HCT116 (cell line): ENCODE measurements around the gene GALNT16. TPM values are rescaled to one million over a fixed set of nuclear protein-coding genes. Genes with fewer than 3 reads are reported as not detected.

Experiments used
- ATAC-seq: fragments of 200-7000 bp; cut with Tn5 transposase; 2 replicates; pipeline ENCODE4 v1.9.1; 2020; ENCODE audit warnings: mild to moderate bottlenecking, moderate library complexity
- BruUV-seq: library from RNA; stranded (reverse); fragments of 400-500 nt; replicated peaks from 2 replicates; lab custom pipeline; 2021; lab: Mats Ljungman, UMichigan
- CTCF ChIA-PET: fragments of 300-600 bp; sonication (Branson Sonifier 250); formaldehyde crosslinking; loops from one replicate; lab custom pipeline; 2021; ENCODE audit warnings: antibody characterized with exemption; lab: Charles Lee
- POLR2A ChIA-PET: fragments of 300-600, 350-600 bp; sonication (Branson Sonifier 250); formaldehyde crosslinking; loops from one replicate; lab custom pipeline; 2021; ENCODE audit warnings: antibody characterized with exemption; lab: Charles Lee
- RAD21 ChIA-PET, 2 experiments: fragments of 300-600 bp; sonication (Branson Sonifier 250); formaldehyde crosslinking; loops; one replicate each; lab custom pipeline; 2023; ENCODE audit warnings: low total read pairs in 2 of 2; ENCODE audit not compliant: uncharacterized antibody in 2 of 2, unreplicated experiment in 2 of 2, low non-redundant PET in 1 of 2; lab: Charles Lee
- DNase-seq: peaks from one replicate; pipeline ENCODE4 v3.0.0-alpha.2; 2010; ENCODE audit warnings: low read depth, low spot score
- H2AFZ ChIP-seq: fragments of 200-600 bp; shearing (Covaris generic), sonication (generic); 2 replicates; pipeline ENCODE4 v1.6.1; 2017; ENCODE audit warnings: low read depth, mixed run types, mixed read lengths, antibody characterized with exemption, low read length; ENCODE audit not compliant: poor library complexity, severe bottlenecking
- H3K27ac ChIP-seq: 2 replicates; pipeline ENCODE4 v1.5.1; 2012; ENCODE audit warnings: low read depth, low read length
- H3K27me3 ChIP-seq: fragments of 200-600 bp; sonication (generic); 2 replicates; pipeline ENCODE4 v1.6.1; 2016; ENCODE audit warnings: mixed run types, low read length, mixed read lengths; ENCODE audit not compliant: insufficient read depth
- H3K36me3 ChIP-seq, 2 experiments: fragments of 200-500 bp in 1 of 2; fragments of 200-600 bp in 1 of 2; sonication (Bioruptor generic) in 1 of 2; sonication (generic) in 1 of 2; 2 replicates each; pipeline versions ENCODE4 v1.5.1 to v1.6.1; 2014 to 2016; ENCODE audit warnings: low read length in 2 of 2, inconsistent platforms in 1 of 2, mixed read lengths in 1 of 2, mixed run types in 1 of 2; ENCODE audit not compliant: insufficient read depth in 2 of 2, control insufficient read depth in 1 of 2
- H3K4me1 ChIP-seq, 2 experiments: fragments of 200-600 bp in 1 of 2; sonication (generic) in 1 of 2; 2 replicates each; pipeline versions ENCODE4 v1.5.1 to v1.6.1; 2012 to 2017; ENCODE audit warnings: low read length in 2 of 2, inconsistent platforms in 1 of 2, mild to moderate bottlenecking in 1 of 2, mixed read lengths in 1 of 2, mixed run types in 1 of 2, moderate library complexity in 1 of 2; ENCODE audit not compliant: insufficient read depth in 2 of 2, control insufficient read depth in 1 of 2
- H3K4me2 ChIP-seq: fragments of 200-600 bp; sonication (generic); 2 replicates; pipeline ENCODE4 v1.6.1; 2017; ENCODE audit warnings: mixed run types, low read length, mixed read lengths
- H3K4me3 ChIP-seq, 2 experiments: fragments of 200-600 bp in 1 of 2; sonication (generic) in 1 of 2; replicated peaks in 1 of 2; 2 replicates each; pipeline ENCODE4 v1.5.1; 2011 to 2016; ENCODE audit warnings: low read length in 2 of 2, control low read depth in 1 of 2, low read depth in 1 of 2, mild to moderate bottlenecking in 1 of 2, mixed read lengths in 1 of 2, mixed run types in 1 of 2
- H3K79me2 ChIP-seq: fragments of 200-600 bp; sonication (generic); 2 replicates; pipeline ENCODE4 v1.6.1; 2017; ENCODE audit warnings: mild to moderate bottlenecking, mixed run types, low read length, moderate library complexity, mixed read lengths; ENCODE audit not compliant: insufficient read depth
- H3K9ac ChIP-seq: fragments of 200-600 bp; sonication (generic); 2 replicates; pipeline ENCODE4 v1.6.1; 2016; ENCODE audit warnings: low read length, mixed read lengths
- H3K9me2 ChIP-seq: fragments of 200-600 bp; sonication (generic), shearing (Covaris generic); 2 replicates; pipeline ENCODE4 v1.6.1; 2017; ENCODE audit warnings: mixed run types, mild to moderate bottlenecking, moderate library complexity; ENCODE audit not compliant: insufficient read depth
- H3K9me3 ChIP-seq, 2 experiments: fragments of 200-500 bp in 1 of 2; fragments of 200-600 bp in 1 of 2; sonication (Bioruptor generic) in 1 of 2; sonication (generic) in 1 of 2; 2 replicates each; pipeline ENCODE4 v1.6.1; 2014 to 2017; ENCODE audit warnings: low read length in 2 of 2, mixed read lengths in 2 of 2, inconsistent platforms in 1 of 2, low read depth in 1 of 2, mild to moderate bottlenecking in 1 of 2, mixed run types in 1 of 2, moderate library complexity in 1 of 2; ENCODE audit not compliant: control insufficient read depth in 1 of 2, insufficient read depth in 1 of 2
- H4K20me1 ChIP-seq: fragments of 200-600 bp; sonication (generic), shearing (Covaris generic); 2 replicates; pipeline ENCODE4 v1.6.1; 2017; ENCODE audit warnings: mixed run types, mild to moderate bottlenecking, moderate library complexity; ENCODE audit not compliant: insufficient read depth
- CBX3 ChIP-seq: IDR thresholded peaks from 2 replicates; pipeline ENCODE4 v1.6.1; 2012; ENCODE audit warnings: low read depth
- CTCF ChIP-seq, 3 experiments: fragments of 200-600 bp in 1 of 3; sonication (generic) in 1 of 3; IDR thresholded peaks in 2 of 3; conservative IDR thresholded peaks in 1 of 3; 2 replicates each; pipeline ENCODE4 v1.5.1; 2012 to 2017; ENCODE audit warnings: low read depth in 2 of 3, low read length in 2 of 3, antibody characterized with exemption in 1 of 3, borderline replicate concordance in 1 of 3, control low read depth in 1 of 3, mild to moderate bottlenecking in 1 of 3, mixed read lengths in 1 of 3, mixed run types in 1 of 3, moderate library complexity in 1 of 3; ENCODE audit not compliant: insufficient read depth in 1 of 3
- EZH2phosphoT487 ChIP-seq: fragments of 200-600 bp; IDR thresholded peaks from 2 replicates; pipeline ENCODE4 v1.6.1; 2018; ENCODE audit warnings: antibody characterized with exemption, borderline replicate concordance
- POLR2A ChIP-seq: IDR thresholded peaks from 2 replicates; pipeline ENCODE4 v1.7.0; 2011; ENCODE audit warnings: borderline replicate concordance; ENCODE audit not compliant: insufficient read depth, insufficient read length; ENCODE audit errors: extremely low read depth
- POLR2AphosphoS5 ChIP-seq: IDR thresholded peaks from 2 replicates; pipeline ENCODE4 v1.6.1; 2011; ENCODE audit warnings: mild to moderate bottlenecking, low read depth, low read length, moderate library complexity
- SIN3A ChIP-seq: IDR thresholded peaks from 2 replicates; pipeline ENCODE4 v1.6.1; 2012; ENCODE audit warnings: low read depth
- ZBTB33 ChIP-seq: IDR thresholded peaks from 2 replicates; pipeline ENCODE4 v1.6.1; 2011; ENCODE audit warnings: mild to moderate bottlenecking, low read length, moderate library complexity; ENCODE audit not compliant: insufficient replicate concordance; ENCODE audit errors: extremely low read depth
- ZFX ChIP-seq: fragments of 450-650 bp; IDR thresholded peaks from 2 replicates; pipeline ENCODE4 v1.6.1; 2017
- intact Hi-C: fragments of 100-400 bp; cut with micrococcal nuclease; formaldehyde crosslinking; loops from 2 replicates; pipeline ENCODE4 v1.10.0; 2022
- total RNA-seq: library from RNA; stranded (reverse); gene quantifications from one replicate; pipeline ENCODE4 v1.2.1, GENCODE V29; 2021; ENCODE audit not compliant: unreplicated experiment

The GALNT16 gene
- total RNA-seq, 1 experiment from 2014 or later, result 0.32 TPM

GRCh38 chr14:69260861-69261564, 1.1 kb downstream of the GALNT16 start (continued):
- TF ChIP-seq CTCF (IDR thresholded peaks at IDR 0.05 in 2 of 3, conservative IDR thresholded peaks at IDR 0.05 in 1 of 3; ENCODE audit: borderline replicate concordance in 1 of 3, insufficient read depth in 1 of 3, low read depth in 2 of 3, low read length in 2 of 3) (peak; percentile 43 to 67 (median 64)), POLR2AphosphoS5 (no peak)

- Histone ChIP-seq H3K4me2 (peak overlapping the region; percentile 51; the same call in 1 of the 2 replicates), H3K27ac (no peak overlapping the region), H2AFZ (no peak overlapping the region), H3K9me2 (no peaks in the 10 kb centered on the region), H3K9me3 (no peaks in the 10 kb centered on the region), H3K36me3 (no peaks in the 10 kb centered on the region), H3K4me3 (no peak overlapping the region), H4K20me1 (no peaks in the 10 kb centered on the region), H3K9ac (no peak overlapping the region), H3K4me1 (peaks cover 0 to 5% of the 10 kb centered on the region in 2 experiments; a peak in 2 of 4 replicates), H3K79me2 (no peaks in the 10 kb centered on the region), H3K27me3 (peaks cover 10% of the 10 kb centered on the region; the same call in 1 of the 2 replicates)
- ChIA-PET RAD21 (no interaction called here), POLR2A (no interaction called here), CTCF (interaction anchor here (0.6 to 1.3 kb wide), 6 partner anchors 13 to 201 kb away, joined by 3 to 8 read pairs (median 4); no protein-coding TSS in a partner anchor)
- TF ChIP-seq EZH2phosphoT487 (no peak), CBX3 (no peak), POLR2A (no peak), SIN3A (no peak), ZFX (no peak), ZBTB33 (no peak)
- no peak for DNase-seq
- no TSS peak for BruUV-seq
- ATAC-seq, result no peak
- intact Hi-C loops, result no loop called here
These were observed 1.9 kb downstream of the GALNT16 start for GRCh38 chr14:69261761-69262331.
